Kidney capillary endothelial cell (primary cell): ENCODE measurements around the gene TUT7.
"Not testable (repeated sequence)": the region's sequence is repeated elsewhere in the genome, so short reads cannot be mapped to it uniquely, and the experiment has no call there.

Experiments used
- DNase-seq: peaks from one replicate; pipeline ENCODE4 v3.0.0-alpha.2; 2018; ENCODE audit warnings: low spot score

TUT7 gene

GRCh38 chr9:86354011-86354817, at the start of gene TUT7:
Gene TUT7, minus strand, starts transcription at chr9:86354410. Its CDS starts 1,211 bp downstream, at chr9:86353199.
- peak; percentile 95 for DNase-seq

DNA sequence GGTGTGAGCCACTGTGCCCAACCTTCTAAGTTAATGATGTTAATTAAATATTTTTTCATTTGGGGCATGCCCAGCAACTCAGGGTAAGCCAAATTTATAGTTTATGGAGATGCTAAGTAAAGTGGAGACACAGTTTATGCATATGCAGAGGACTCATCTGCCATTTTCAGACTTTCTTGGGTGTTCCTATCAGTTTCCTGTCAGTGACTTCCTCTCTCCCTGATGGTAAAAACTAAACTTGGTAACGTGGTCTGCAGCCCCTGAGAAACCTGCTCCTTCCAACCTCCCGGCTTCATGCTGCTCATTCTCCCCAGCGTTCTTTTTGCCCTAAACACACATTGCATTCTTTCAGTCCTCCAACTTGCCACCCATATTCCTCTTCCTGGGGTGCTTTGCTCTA, 48.4 kb upstream of the TUT7 start:
- no peak for DNase-seq

GRCh38 chr9:86396412-86396811, 42.2 kb upstream of the TUT7 start:
- DNase-seq = no peak

- not testable (repeated sequence) for DNase-seq
Observed at GRCh38 chr9:86390184-86390583, 36.0 kb upstream of the TUT7 start.

GRCh38 chr9:86389628-86390027, 35.4 kb upstream of the TUT7 start:
- no peak for DNase-seq

GRCh38 chr9:86387376-86387775, 33.2 kb upstream of the TUT7 start:
- no peak for DNase-seq

- not testable (repeated sequence) for DNase-seq
Observed at GRCh38 chr9:86383000-86383399, 28.8 kb upstream of the TUT7 start.

DNA sequence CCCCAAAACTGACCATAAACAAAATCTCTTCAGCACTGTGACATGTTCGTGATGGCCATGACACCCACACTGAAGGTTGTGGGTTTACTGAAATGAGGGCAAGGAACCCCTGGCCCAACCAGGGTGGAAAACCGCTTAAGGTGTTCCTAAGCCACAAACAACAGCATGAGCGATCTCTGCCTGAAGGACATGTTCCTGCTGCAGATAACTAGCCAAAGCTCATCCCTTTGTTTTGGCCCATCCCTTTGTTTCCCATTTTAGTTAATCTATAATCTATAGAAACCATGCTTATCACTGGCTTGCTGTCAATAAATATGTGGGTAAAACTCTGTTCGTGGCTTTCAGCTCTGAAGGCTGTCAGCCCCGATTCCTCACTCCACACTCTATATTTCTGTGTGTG, 21.8 kb upstream of the TUT7 start:
- no peak for DNase-seq

DNA sequence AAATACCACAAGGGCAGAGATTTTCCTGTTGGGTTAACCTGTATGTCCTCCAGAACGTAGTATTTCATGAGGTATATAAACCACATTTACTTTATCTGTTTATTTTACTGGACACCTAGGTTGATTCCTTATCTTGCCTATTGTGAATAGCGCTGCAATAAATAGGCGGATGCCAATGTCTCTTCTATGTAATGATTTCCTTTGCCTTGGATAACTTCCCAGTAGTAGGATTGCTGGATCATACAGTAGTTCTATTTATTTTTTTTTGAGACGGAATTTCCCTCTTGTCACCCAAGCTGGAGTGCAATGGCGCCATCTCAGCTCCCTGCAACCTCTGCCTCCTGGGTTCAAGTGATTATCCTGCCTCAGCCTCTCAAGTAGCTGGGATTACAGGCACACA, 15.6 kb upstream of the TUT7 start:
- no peak for DNase-seq

- DNase-seq = peak; percentile 73
Observed at GRCh38 chr9:86368871-86369521, 14.8 kb upstream of the TUT7 start.

DNA sequence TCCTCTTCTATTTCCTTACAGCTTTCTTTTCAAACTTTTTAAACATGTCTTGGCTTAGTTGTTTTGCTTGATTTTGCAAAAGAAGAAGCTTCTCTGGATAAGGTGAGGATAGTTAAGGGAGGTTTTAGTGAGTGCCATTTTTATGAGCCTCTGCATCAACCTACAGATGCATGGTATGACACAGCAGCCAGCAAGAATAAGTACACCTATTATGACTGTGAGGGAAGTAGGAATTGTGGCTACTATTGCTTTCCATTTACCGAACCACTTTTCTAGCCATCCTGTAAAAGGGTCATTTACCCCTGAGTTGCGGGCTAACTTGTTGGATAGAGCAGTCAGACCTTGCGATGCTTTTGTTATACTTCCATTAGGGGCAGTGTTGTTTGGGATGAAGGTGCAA, 7.0 kb upstream of the TUT7 start:
- DNase-seq = no peak

GRCh38 chr9:86359151-86359879, 5.1 kb upstream of the TUT7 start:
- DNase-seq = no peak

- DNase-seq = no peak
Observed at GRCh38 chr9:86356871-86357866, 3.0 kb upstream of the TUT7 start.

DNA sequence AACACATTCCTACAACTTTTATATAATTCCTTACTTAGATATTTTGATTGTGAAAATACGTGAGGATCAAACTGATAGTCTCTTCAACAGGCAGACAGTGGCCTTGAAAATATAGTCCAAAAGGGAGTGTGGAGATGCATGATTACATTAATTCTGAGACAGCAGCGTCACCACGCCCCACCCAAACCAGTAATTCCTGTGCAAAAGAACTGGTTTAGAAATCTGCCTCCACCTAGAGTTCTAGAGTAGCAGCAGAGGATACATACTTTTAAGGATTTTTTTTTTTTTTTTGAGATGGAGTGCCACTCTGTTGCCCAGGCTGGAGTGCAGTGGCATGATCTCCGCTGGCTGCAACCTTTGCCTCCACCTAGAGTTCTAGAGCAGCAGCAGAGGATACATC, 1.6 kb upstream of the TUT7 start:
- no peak for DNase-seq

GRCh38 chr9:86354818-86355309, 654 bp upstream of the TUT7 start:
- no peak for DNase-seq

- peak; percentile 22 for DNase-seq
Observed at GRCh38 chr9:86353655-86354010, 577 bp downstream of the TUT7 start.

DNA sequence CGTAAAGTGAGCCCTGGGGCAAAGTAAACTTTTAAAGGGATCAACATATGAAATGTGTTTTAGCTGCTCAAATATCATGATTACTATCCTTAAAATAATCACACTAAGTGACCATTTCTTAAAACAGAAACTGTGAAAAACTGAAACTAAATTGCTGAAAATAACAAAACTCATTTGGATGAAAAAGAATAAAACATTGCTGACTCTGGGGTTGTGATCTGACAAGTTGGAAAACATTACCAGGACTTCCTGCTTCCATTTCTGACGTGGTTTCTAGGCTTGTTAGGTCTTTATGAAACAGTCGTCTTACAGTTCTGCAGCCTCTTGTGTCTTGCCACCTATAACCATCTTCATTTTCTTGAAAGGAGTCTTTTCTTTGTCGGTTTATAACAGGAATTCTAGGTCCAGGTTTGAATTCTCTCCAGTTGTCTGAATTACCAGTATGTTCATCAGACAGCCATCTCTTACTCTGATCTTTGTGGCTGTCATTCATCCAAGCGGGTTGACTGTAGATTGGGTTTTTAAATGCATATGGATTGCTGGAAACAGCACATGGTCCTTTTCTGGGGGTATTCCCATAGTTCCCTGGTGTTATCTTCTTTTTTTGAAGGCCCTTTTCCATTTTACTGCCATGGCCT, 1.7 kb downstream of the TUT7 start:
- no peak for DNase-seq

DNA sequence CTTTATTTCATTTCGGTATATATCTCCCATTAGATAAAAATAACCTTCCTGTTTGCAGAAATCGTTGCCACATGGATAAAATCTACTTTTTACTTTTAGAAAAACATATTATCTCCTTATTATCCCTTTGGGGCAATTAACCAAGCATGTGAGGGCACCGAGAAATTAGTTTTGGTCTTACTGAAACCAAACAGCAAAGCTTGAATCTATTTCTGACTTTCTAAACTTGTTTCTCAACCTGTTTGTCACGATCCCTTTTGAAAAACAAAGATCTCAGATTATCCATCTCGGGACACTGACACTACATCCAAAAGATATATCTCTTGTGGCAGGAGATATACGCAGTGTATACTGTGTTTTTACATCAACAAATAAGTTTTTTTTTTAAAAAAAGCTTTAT, 2.3 kb downstream of the TUT7 start:
- DNase-seq = no peak

- DNase-seq = no peak
Observed at GRCh38 chr9:86350006-86350760, 4.0 kb downstream of the TUT7 start.

GRCh38 chr9:86349271-86349670, 4.9 kb downstream of the TUT7 start:
- no peak for DNase-seq
